ENCODE results near the gene OVCA2. TPM values are rescaled to one million over a fixed set of nuclear protein-coding genes. Genes with fewer than 3 reads are reported as not detected.

Gene OVCA2
- polyA plus RNA-seq, 1 of the 3 experiments (the other 2 are of a cell fraction) = 59.2 TPM

GRCh38 chr17:2057760-2058585 lies 16.2 kb downstream of the OVCA2 start:
- Histone ChIP-seq H3K9me2 (no peaks in the 10 kb centered on the region), H3K9me3 (no peaks in the 10 kb centered on the region), H3K36me3 (replicated peaks in 1 of 2; ENCODE audit: control insufficient read depth in 1 of 2, insufficient read depth in 2 of 2, low read length in 1 of 2) (peaks cover 0 to 19% of the 10 kb centered on the region in 2 experiments), H3K79me2 (ENCODE audit: insufficient read depth) (no peaks in the 10 kb centered on the region), H3K27me3 (ENCODE audit: insufficient read depth) (no peaks in the 10 kb centered on the region), H3K4me2 (no peak overlapping the region), H2AFZ (ENCODE audit: low read depth) (no peak overlapping the region), H4K20me1 (ENCODE audit: insufficient read depth) (no peaks in the 10 kb centered on the region), H3K27ac (ENCODE audit: low read depth in 2 of 2, low read length in 1 of 2) (no peak overlapping the region), H3K4me3 (ENCODE audit: low read depth in 2 of 2, low read length in 1 of 2) (no peak overlapping the region; a peak in 1 of 4 replicates), H3K4me1 (ENCODE audit: control insufficient read depth in 1 of 2, insufficient read depth in 2 of 2, low read depth in 1 of 2, low read length in 1 of 2) (peaks cover 8 to 18% of the 10 kb centered on the region in 2 experiments; a peak in 3 of 4 replicates), H3F3A (replicated peaks; ENCODE audit: insufficient read depth) (peaks cover 12% of the 10 kb centered on the region), H3K9ac (no peak overlapping the region)
- 97% methylated on average over 86 of the region's 98 CpGs for WGBS (ENCODE audit: low lambda C conversion rate)
- POLR2A ChIA-PET = no interaction called here
- no peak for DNase-seq
- no peak for TF ChIP-seq FOXM1 (IDR thresholded peaks at IDR 0.05; ENCODE audit: low read depth)
- no peak for TF ChIP-seq RXRA (IDR thresholded peaks at IDR 0.05; ENCODE audit: borderline replicate concordance, low read depth)
- no peak for TF ChIP-seq ZBTB33 (IDR thresholded peaks at IDR 0.05; ENCODE audit: borderline replicate concordance, low read depth)
- no peak for TF ChIP-seq GABPA (IDR thresholded peaks at IDR 0.05; ENCODE audit: low read depth)
- TF ChIP-seq REST (IDR thresholded peaks at IDR 0.05; ENCODE audit: low read depth, low read length) = no peak
- no peak for TF ChIP-seq ELF1 (IDR thresholded peaks at IDR 0.05)
- no peak for TF ChIP-seq POLR2AphosphoS5 (IDR thresholded peaks at IDR 0.05; ENCODE audit: low read depth, low read length)
- TF ChIP-seq, protein P1, sequence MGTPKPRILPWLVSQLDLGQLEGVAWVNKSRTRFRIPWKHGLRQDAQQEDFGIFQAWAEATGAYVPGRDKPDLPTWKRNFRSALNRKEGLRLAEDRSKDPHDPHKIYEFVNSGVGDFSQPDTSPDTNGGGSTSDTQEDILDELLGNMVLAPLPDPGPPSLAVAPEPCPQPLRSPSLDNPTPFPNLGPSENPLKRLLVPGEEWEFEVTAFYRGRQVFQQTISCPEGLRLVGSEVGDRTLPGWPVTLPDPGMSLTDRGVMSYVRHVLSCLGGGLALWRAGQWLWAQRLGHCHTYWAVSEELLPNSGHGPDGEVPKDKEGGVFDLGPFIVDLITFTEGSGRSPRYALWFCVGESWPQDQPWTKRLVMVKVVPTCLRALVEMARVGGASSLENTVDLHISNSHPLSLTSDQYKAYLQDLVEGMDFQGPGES (IDR thresholded peaks at IDR 0.05; ENCODE audit: low read depth, low read length) = no peak
- no peak for TF ChIP-seq NRF1 (IDR thresholded peaks at IDR 0.05; ENCODE audit: low read depth, low read length)
- TF ChIP-seq, protein P2, sequence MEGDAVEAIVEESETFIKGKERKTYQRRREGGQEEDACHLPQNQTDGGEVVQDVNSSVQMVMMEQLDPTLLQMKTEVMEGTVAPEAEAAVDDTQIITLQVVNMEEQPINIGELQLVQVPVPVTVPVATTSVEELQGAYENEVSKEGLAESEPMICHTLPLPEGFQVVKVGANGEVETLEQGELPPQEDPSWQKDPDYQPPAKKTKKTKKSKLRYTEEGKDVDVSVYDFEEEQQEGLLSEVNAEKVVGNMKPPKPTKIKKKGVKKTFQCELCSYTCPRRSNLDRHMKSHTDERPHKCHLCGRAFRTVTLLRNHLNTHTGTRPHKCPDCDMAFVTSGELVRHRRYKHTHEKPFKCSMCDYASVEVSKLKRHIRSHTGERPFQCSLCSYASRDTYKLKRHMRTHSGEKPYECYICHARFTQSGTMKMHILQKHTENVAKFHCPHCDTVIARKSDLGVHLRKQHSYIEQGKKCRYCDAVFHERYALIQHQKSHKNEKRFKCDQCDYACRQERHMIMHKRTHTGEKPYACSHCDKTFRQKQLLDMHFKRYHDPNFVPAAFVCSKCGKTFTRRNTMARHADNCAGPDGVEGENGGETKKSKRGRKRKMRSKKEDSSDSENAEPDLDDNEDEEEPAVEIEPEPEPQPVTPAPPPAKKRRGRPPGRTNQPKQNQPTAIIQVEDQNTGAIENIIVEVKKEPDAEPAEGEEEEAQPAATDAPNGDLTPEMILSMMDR (IDR thresholded peaks at IDR 0.05) = no peak
- TF ChIP-seq PBX3 (IDR thresholded peaks at IDR 0.05) = no peak
- no peak for TF ChIP-seq EP300 (IDR thresholded peaks at IDR 0.05; ENCODE audit: borderline replicate concordance in 1 of 2, low read depth in 1 of 2, low read length in 1 of 2)
- CTCF ChIA-PET = interaction anchor here (0.6 to 8.0 kb wide), 15 partner anchors 10 to 195 kb away, joined by 3 to 185 read pairs (median 4); no protein-coding TSS in a partner anchor

Data from SK-N-SH (cell line).